Measurements from ENCODE around the gene CSN1S1.

Gene CSN1S1

DNA sequence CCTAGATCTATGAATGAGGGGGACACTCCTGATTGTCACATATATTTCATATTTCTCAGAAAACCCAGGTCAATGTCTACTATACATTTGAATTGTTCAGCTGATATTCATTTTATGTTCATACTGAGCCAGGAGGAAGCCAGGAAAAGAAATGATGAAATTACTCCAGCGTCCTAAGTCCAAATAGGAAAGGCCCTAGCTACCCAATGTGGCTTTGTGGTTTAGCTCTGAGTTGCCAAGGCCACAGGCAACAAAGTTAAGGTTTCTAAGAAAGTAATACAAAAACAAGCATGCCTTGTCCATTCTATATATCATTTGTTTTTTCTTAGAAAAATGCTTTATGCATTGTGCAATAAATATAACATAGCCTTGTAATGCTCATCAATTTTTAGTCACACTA is 39.2 kb downstream of the CSN1S1 start:
- TF ChIP-seq, protein P1, sequence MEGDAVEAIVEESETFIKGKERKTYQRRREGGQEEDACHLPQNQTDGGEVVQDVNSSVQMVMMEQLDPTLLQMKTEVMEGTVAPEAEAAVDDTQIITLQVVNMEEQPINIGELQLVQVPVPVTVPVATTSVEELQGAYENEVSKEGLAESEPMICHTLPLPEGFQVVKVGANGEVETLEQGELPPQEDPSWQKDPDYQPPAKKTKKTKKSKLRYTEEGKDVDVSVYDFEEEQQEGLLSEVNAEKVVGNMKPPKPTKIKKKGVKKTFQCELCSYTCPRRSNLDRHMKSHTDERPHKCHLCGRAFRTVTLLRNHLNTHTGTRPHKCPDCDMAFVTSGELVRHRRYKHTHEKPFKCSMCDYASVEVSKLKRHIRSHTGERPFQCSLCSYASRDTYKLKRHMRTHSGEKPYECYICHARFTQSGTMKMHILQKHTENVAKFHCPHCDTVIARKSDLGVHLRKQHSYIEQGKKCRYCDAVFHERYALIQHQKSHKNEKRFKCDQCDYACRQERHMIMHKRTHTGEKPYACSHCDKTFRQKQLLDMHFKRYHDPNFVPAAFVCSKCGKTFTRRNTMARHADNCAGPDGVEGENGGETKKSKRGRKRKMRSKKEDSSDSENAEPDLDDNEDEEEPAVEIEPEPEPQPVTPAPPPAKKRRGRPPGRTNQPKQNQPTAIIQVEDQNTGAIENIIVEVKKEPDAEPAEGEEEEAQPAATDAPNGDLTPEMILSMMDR (IDR thresholded peaks at IDR 0.05; ENCODE audit: low read depth, low read length), result no peak
- TF ChIP-seq MYC (IDR thresholded peaks at IDR 0.05; ENCODE audit: low read depth, low read length) (no peak), POLR2A (IDR thresholded peaks at IDR 0.05; ENCODE audit: extremely low read depth, insufficient read length) (no peak)
- TF ChIP-seq, protein P2, sequence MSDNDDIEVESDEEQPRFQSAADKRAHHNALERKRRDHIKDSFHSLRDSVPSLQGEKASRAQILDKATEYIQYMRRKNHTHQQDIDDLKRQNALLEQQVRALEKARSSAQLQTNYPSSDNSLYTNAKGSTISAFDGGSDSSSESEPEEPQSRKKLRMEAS (IDR thresholded peaks at IDR 0.05; ENCODE audit: low read depth, low read length), result no peak
- no peak for DNase-seq (ENCODE audit: low read depth)
- H3K4me3 ChIP-seq (ENCODE audit: low read depth, low read length), result no peak overlapping the region

DNA sequence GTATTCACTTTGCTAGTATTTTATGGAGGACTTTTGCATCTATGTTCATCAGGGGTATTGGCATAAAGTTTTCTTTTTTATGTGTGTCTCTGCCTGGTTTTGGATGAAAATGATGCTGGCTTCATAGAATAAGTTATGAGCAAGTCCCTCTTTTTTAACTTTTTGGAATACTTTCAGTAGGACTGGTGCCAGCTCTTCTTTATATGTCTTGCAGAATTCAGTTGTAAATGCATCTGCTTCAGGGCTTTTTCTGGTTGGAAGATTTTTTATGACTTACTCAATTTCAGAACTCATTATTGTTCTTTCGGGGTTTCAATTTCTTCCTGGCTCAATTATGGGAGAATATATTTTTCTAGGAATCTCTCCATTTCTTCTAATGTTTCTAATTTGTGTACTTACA is 43.8 kb downstream of the CSN1S1 start:
- DNase-seq (ENCODE audit: low read depth), result no peak
- no peak for TF ChIP-seq POLR2A (IDR thresholded peaks at IDR 0.05; ENCODE audit: extremely low read depth, insufficient read length)
- TF ChIP-seq, protein P2 (IDR thresholded peaks at IDR 0.05; ENCODE audit: low read depth, low read length), result no peak
- TF ChIP-seq, protein P1 (IDR thresholded peaks at IDR 0.05; ENCODE audit: low read depth, low read length), result no peak
- TF ChIP-seq MYC (IDR thresholded peaks at IDR 0.05; ENCODE audit: low read depth, low read length), result no peak
- no peak overlapping the region for H3K4me3 ChIP-seq (ENCODE audit: low read depth, low read length)

DNA sequence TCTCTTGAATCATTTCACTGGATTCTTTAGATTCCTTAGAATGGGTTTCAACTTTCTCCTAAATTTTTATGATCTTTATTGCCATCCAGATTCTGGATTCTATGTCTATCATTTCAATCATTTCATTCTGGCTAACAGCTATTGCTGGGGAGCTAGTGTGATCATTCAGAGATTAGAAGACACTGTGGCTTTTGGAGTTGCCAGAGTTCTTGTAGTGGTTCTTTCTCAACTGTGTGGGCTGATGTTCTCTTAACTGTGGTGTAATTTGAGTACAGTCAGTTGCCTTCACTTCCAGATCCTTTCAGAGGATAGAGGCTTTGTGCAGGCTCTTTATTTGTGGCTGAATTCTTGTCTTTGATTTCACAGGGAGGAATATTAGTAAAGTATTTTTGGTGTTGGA is 46.7 kb downstream of the CSN1S1 start:
- DNase-seq (ENCODE audit: low read depth), result no peak
- TF ChIP-seq MYC (IDR thresholded peaks at IDR 0.05; ENCODE audit: low read depth, low read length) (no peak), POLR2A (IDR thresholded peaks at IDR 0.05; ENCODE audit: extremely low read depth, insufficient read length) (no peak)
- TF ChIP-seq, protein P2 (IDR thresholded peaks at IDR 0.05; ENCODE audit: low read depth, low read length), result no peak
- TF ChIP-seq, protein P1 (IDR thresholded peaks at IDR 0.05; ENCODE audit: low read depth, low read length), result no peak
- H3K4me3 ChIP-seq (ENCODE audit: low read depth, low read length), result no peak overlapping the region

DNA sequence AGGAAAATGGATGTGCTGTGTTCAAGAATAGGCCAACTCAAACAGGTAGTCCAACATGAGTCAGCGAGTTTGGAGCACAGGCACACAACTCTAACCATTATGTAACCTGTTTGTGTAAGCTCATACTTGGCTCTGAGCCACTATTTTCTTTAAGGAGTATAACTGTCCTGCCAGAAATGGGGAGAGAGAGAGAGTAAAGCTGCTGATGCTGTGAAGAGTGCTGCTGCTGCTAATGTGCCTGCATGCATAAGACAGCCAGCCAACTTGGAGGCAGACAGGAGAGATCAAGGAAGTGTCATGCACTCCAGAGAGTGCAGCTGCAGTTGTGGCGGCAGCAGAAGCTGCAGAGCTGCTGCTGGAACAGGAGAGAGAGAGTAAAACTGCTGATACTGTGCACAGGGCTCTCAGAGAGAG is 53.2 kb downstream of the CSN1S1 start:
- peak; percentile 4 for DNase-seq (ENCODE audit: low read depth)
- no peak for TF ChIP-seq POLR2A (IDR thresholded peaks at IDR 0.05; ENCODE audit: extremely low read depth, insufficient read length)
- TF ChIP-seq, protein P2 (IDR thresholded peaks at IDR 0.05; ENCODE audit: low read depth, low read length), result no peak
- TF ChIP-seq, protein P1 (IDR thresholded peaks at IDR 0.05; ENCODE audit: low read depth, low read length), result no peak
- no peak for TF ChIP-seq MYC (IDR thresholded peaks at IDR 0.05; ENCODE audit: low read depth, low read length)
- no peak overlapping the region for H3K4me3 ChIP-seq (ENCODE audit: low read depth, low read length)

DNA sequence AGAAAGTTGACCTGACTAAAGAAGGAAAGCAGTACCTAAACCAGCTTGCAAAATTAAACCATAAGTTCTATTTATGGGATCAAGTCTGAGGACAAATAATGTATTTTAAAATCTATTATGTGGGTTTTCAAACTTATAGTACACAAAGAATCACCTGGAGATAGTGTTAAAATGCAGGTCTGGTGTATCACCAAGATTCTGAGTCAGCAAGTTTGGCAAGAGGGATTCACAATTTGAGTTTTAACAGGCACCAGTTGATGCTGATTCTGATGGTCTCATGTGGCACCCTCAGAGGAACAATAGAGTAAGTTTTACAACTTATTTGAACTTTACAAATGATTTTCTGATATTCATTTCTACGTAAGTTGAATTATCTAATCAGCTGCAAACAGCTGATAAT is 55.8 kb downstream of the CSN1S1 start:
- H3K4me3 ChIP-seq (ENCODE audit: low read depth, low read length), result no peak overlapping the region
- DNase-seq (ENCODE audit: low read depth), result no peak
- TF ChIP-seq, protein P2 (IDR thresholded peaks at IDR 0.05; ENCODE audit: low read depth, low read length), result no peak
- TF ChIP-seq, protein P1 (IDR thresholded peaks at IDR 0.05; ENCODE audit: low read depth, low read length), result no peak
- TF ChIP-seq POLR2A (IDR thresholded peaks at IDR 0.05; ENCODE audit: extremely low read depth, insufficient read length), result no peak
- TF ChIP-seq MYC (IDR thresholded peaks at IDR 0.05; ENCODE audit: low read depth, low read length), result no peak

DNA sequence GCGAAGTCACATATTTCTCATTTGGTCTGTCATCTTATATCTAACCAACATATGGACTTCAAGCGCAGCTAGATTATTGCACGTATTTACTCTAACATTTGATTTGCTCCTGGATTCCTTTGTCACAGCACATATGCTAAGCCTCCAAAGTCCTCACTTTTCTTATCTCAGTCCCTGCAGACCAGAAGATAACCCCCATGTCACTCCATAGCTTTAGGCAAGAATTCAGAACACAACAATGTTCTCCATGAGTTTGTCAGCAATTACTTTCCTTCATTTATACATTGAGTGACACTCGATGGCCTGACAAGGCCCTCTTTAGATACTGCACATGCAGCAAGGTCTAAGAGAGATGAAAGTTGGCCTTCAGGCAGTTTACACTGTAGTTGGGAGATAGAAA is 60.1 kb downstream of the CSN1S1 start:
- H3K4me3 ChIP-seq (ENCODE audit: low read depth, low read length), result no peak overlapping the region
- DNase-seq (ENCODE audit: low read depth), result no peak
- TF ChIP-seq, protein P1 (IDR thresholded peaks at IDR 0.05; ENCODE audit: low read depth, low read length), result no peak
- TF ChIP-seq MYC (IDR thresholded peaks at IDR 0.05; ENCODE audit: low read depth, low read length) (no peak), POLR2A (IDR thresholded peaks at IDR 0.05; ENCODE audit: extremely low read depth, insufficient read length) (no peak)
- TF ChIP-seq, protein P2 (IDR thresholded peaks at IDR 0.05; ENCODE audit: low read depth, low read length), result no peak
